HepG2 (cell line): ENCODE measurements around the gene LIPA. TPM values are rescaled to one million over a fixed set of nuclear protein-coding genes. Genes with fewer than 3 reads are reported as not detected.

Experiments
- ATAC-seq: fragments of 200-7000 bp; cut with Tn5 transposase; 3 replicates; pipeline ENCODE4 v1.9.1; 2020; ENCODE audit warnings: mild to moderate bottlenecking, moderate library complexity
- BruUV-seq: library from RNA; stranded (reverse); fragments of 400-500 nt; replicated peaks from 2 replicates; lab custom pipeline; 2021; lab: Mats Ljungman, UMichigan
- CTCF ChIA-PET: fragments of 300-600 bp; formaldehyde crosslinking; extraction: SDS; loops from one replicate; lab custom pipeline; 2021; ENCODE audit warnings: low total read pairs, inconsistent platforms, low intra/inter-chr PET ratio; lab: Yijun Ruan, JAX
- POLR2A ChIA-PET: fragments of 350-600 bp; sonication (Branson Sonifier 250); formaldehyde crosslinking; loops from one replicate; lab custom pipeline; 2020; ENCODE audit warnings: antibody characterized with exemption, inconsistent platforms; lab: Yijun Ruan, JAX
- DNase-seq: peaks from one replicate; pipeline ENCODE4 v3.0.0-alpha.2; 2015; ENCODE audit warnings: low spot score
- FAIRE-seq: peaks from 3 replicates; lab custom pipeline; 2011; peaks lifted over from hg19 to GRCh38; lab: Jason Lieb, UNC
- H2AFZ ChIP-seq: one replicate; pipeline ENCODE4 v1.6.1; 2011; ENCODE audit warnings: low read length, inconsistent platforms
- H3K27ac ChIP-seq: fragments of 300-600 bp; 3 replicates; pipeline ENCODE4 v1.8.0; 2011; ENCODE audit warnings: mixed run types, mild to moderate bottlenecking, mixed read lengths, low read length, inconsistent platforms; ENCODE audit not compliant: insufficient read depth; ENCODE audit errors: extremely low read length
- H3K27me3 ChIP-seq, 2 experiments: fragments of 200-600 bp in 1 of 2; 2 replicates in 1 of 2; 3 replicates in 1 of 2; pipeline versions ENCODE4 v1.6.0 to v1.8.0; 2011; ENCODE audit warnings: low read length in 2 of 2, mild to moderate bottlenecking in 2 of 2, moderate library complexity in 2 of 2, inconsistent platforms in 1 of 2; ENCODE audit not compliant: insufficient read depth in 2 of 2, control insufficient read depth in 1 of 2
- H3K36me3 ChIP-seq, 2 experiments: fragments of 200-600 bp in 1 of 2; replicated peaks in 1 of 2; 2 replicates in 1 of 2; 3 replicates in 1 of 2; pipeline versions ENCODE4 v1.5.1 to v1.8.0; 2011; ENCODE audit warnings: low read length in 2 of 2, inconsistent platforms in 1 of 2; ENCODE audit not compliant: insufficient read depth in 2 of 2, control insufficient read depth in 1 of 2
- H3K4me1 ChIP-seq: 2 replicates; pipeline ENCODE4 v1.5.1; 2012; ENCODE audit warnings: low read length, inconsistent platforms; ENCODE audit not compliant: insufficient read depth
- H3K4me2 ChIP-seq: 2 replicates; pipeline ENCODE4 v1.6.0; 2011; ENCODE audit warnings: low read depth, low read length, inconsistent platforms
- H3K4me3 ChIP-seq, 3 experiments: fragments of 200-600 bp in 1 of 3; sonication (generic), shearing (Covaris generic) in 1 of 3; replicated peaks in 1 of 3; 2 replicates each; pipeline ENCODE4 v1.5.1; 2011 to 2016; ENCODE audit warnings: low read length in 3 of 3, inconsistent platforms in 2 of 3, low read depth in 2 of 3, mild to moderate bottlenecking in 2 of 3, control low read depth in 1 of 3, mixed read lengths in 1 of 3; ENCODE audit not compliant: insufficient read depth in 1 of 3
- H3K79me2 ChIP-seq: one replicate; pipeline ENCODE4 v1.6.1; 2011; ENCODE audit warnings: low read length, inconsistent platforms; ENCODE audit not compliant: insufficient read depth
- H3K9ac ChIP-seq: 2 replicates; pipeline ENCODE4 v1.6.0; 2011; ENCODE audit warnings: mild to moderate bottlenecking, low read depth, low read length, inconsistent platforms; ENCODE audit not compliant: insufficient read depth
- H3K9me3 ChIP-seq: 2 replicates; pipeline ENCODE4 v1.5.1; 2012; ENCODE audit warnings: mild to moderate bottlenecking, low read length
- H4K20me1 ChIP-seq: 2 replicates; pipeline ENCODE4 v1.6.0; 2011; ENCODE audit warnings: inconsistent platforms, mild to moderate bottlenecking, low read length, moderate library complexity; ENCODE audit not compliant: insufficient read depth
- AGO2 ChIP-seq: fragments of 200-400 bp; formaldehyde crosslinking; optimal IDR thresholded peaks from 2 replicates; pipeline ENCODE3; 2017; ENCODE audit warnings: mild to moderate bottlenecking, low read depth, low read length, moderate library complexity
- DNMT3B ChIP-seq: conservative IDR thresholded peaks from 2 replicates; pipeline ENCODE4 v1.6.1; 2016; ENCODE audit warnings: missing biosample characterization, control low read depth
- ESRRA ChIP-seq: sonication (generic); formaldehyde crosslinking; IDR thresholded peaks from 2 replicates; pipeline ENCODE4 v1.5.1; 2020; ENCODE audit warnings: mild to moderate bottlenecking, low read depth, missing genetic modification reagents
- FOXP1 ChIP-seq, 2 experiments: fragments of 450-650 bp in 1 of 2; IDR thresholded peaks; 2 replicates each; pipeline ENCODE4 v1.6.1; 2017 to 2018; ENCODE audit warnings: antibody characterized with exemption in 1 of 2
- KLF6 ChIP-seq: IDR thresholded peaks from 2 replicates; pipeline ENCODE4 v1.8.0; 2016; ENCODE audit warnings: missing biosample characterization, missing genetic modification reagents
- MZF1 ChIP-seq: sonication (generic); formaldehyde crosslinking; IDR thresholded peaks from 2 replicates; pipeline ENCODE4 v1.8.1; 2023; ENCODE audit warnings: mild to moderate bottlenecking, missing genetic modification reagents, borderline replicate concordance
- RBM22 ChIP-seq: fragments of 200-400 bp; formaldehyde crosslinking; optimal IDR thresholded peaks from 2 replicates; pipeline ENCODE3; 2017; ENCODE audit warnings: mild to moderate bottlenecking, low read length, moderate library complexity
- SP5 ChIP-seq: IDR thresholded peaks from 2 replicates; pipeline ENCODE4 v1.6.1; 2016; ENCODE audit warnings: low read depth, borderline replicate concordance
- ZNF232 ChIP-seq: sonication (generic); formaldehyde crosslinking; IDR thresholded peaks from 2 replicates; pipeline ENCODE4 v1.4.0; 2020; ENCODE audit warnings: missing genetic modification reagents, borderline replicate concordance
- ZNF260 ChIP-seq: sonication (generic); formaldehyde crosslinking; IDR thresholded peaks from 2 replicates; pipeline ENCODE4 v1.4.0; 2020; ENCODE audit warnings: missing genetic modification reagents, low read depth, mild to moderate bottlenecking, borderline replicate concordance
- ZNF430 ChIP-seq: sonication (generic); formaldehyde crosslinking; IDR thresholded peaks from 2 replicates; pipeline ENCODE4 v1.9.0; 2021; ENCODE audit warnings: mild to moderate bottlenecking, missing genetic modification reagents
- ZNF569 ChIP-seq: sonication (generic); formaldehyde crosslinking; IDR thresholded peaks from 2 replicates; pipeline ENCODE4 v1.5.0; 2020; ENCODE audit warnings: mild to moderate bottlenecking, missing genetic modification reagents, moderate library complexity, borderline replicate concordance
- ZNF614 ChIP-seq: IDR thresholded peaks from 2 replicates; pipeline ENCODE4 v1.6.1; 2018; ENCODE audit warnings: missing biosample characterization, missing genetic modification reagents, inconsistent platforms, borderline replicate concordance
- ZNF788 ChIP-seq: sonication (generic); formaldehyde crosslinking; IDR thresholded peaks from 2 replicates; pipeline ENCODE4 v1.5.0; 2020; ENCODE audit warnings: mild to moderate bottlenecking, missing genetic modification reagents, borderline replicate concordance
- ZSCAN25 ChIP-seq: sonication (generic); formaldehyde crosslinking; IDR thresholded peaks from 2 replicates; pipeline ENCODE4 v1.8.0; 2022; ENCODE audit warnings: mild to moderate bottlenecking, missing genetic modification reagents
- WGBS: methylation state at CpG from one replicate; pipeline ENCODE4 v1.1.6; 2017; ENCODE audit warnings: low lambda C conversion rate; 5-methylcytosine and 5-hydroxymethylcytosine counted together
- in situ Hi-C: cut with HindIII; loops from 2 replicates; pipeline ENCODE4 v1.10.0; 2017; ENCODE audit warnings: low pct_unique_long_range_greater_than_20kb; ENCODE audit not compliant: extremely low pct_ligation_motif_present
- intact Hi-C: fragments of 100-400 bp; cut with micrococcal nuclease; formaldehyde crosslinking; loops from one replicate; pipeline ENCODE4 v1.10.0; 2022; ENCODE audit not compliant: unreplicated experiment
- polyA plus RNA-seq, 8 experiments: library from polyadenylated mRNA; depleted of rRNA in 3 of 8; stranded (reverse) in 7 of 8; unstranded in 1 of 8; fragments of >200 nt; fragmentation: Illumina TruSeq in 4 of 8; extraction: Trizol in 4 of 8; gene quantifications; 2 replicates each; pipeline versions ENCODE4 v1.2.1 to v1.2.3, GENCODE V29; 2011 to 2016; ENCODE audit warnings: low read depth in 4 of 8, missing spikeins in 1 of 8, mixed read lengths in 1 of 8; ENCODE audit not compliant: insufficient read depth in 1 of 8
- total RNA-seq, 5 experiments: library from RNA; depleted of rRNA; stranded (reverse); fragments of >200 nt; fragmentation: Illumina TruSeq; extraction: Trizol; gene quantifications; 2 replicates each; pipeline ENCODE4 v1.2.3, GENCODE V29; 2016; ENCODE audit warnings: low read depth in 1 of 5
- TF ChIP-seq, protein P1 (sequence below): sonication (generic); formaldehyde crosslinking; IDR thresholded peaks from 2 replicates; pipeline ENCODE4 v1.4.0; 2020; ENCODE audit warnings: missing genetic modification reagents, borderline replicate concordance
- TF ChIP-seq, protein P2 (sequence below): sonication (generic); formaldehyde crosslinking; conservative IDR thresholded peaks from 2 replicates; pipeline ENCODE4 v1.8.0; 2022; ENCODE audit warnings: mild to moderate bottlenecking, moderate library complexity, missing genetic modification reagents
- TF ChIP-seq, protein P3 (sequence below): sonication (generic); formaldehyde crosslinking; IDR thresholded peaks from 2 replicates; pipeline ENCODE4 v1.4.0; 2020; ENCODE audit warnings: mild to moderate bottlenecking, missing genetic modification reagents
- TF ChIP-seq, protein P4 (sequence below): sonication (generic); formaldehyde crosslinking; IDR thresholded peaks from 2 replicates; pipeline ENCODE4 v1.5.0; 2020; ENCODE audit warnings: missing genetic modification reagents, mild to moderate bottlenecking, borderline replicate concordance

The LIPA gene
- total and polyA plus RNA-seq, 2 of the 13 experiments (the other 11 are each of a cell fraction or from before 2014, with no cell fraction given): 57.1 to 79.5 TPM

DNA sequence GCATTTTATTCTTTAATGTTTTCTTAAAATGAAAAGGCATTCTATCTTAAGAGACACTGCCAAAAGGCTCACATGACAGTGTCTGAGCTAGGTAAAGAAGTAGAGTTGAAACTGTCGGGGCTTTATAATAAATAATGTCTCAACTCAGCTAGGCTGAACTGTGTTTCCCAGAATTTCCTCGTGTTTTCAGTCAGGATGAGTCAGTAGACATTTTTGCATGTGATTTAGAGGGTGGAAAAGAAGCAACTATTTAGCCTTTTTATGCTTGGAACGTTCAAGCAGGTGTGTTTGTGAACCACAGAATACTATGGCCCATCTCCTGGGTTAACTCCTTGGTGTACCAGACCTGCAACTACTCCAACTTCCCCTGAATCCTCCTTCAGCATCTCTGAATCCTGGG is 23.4 kb upstream of the LIPA start:
- Histone ChIP-seq H2AFZ (no peak overlapping the region), H3K9me3 (no peaks in the 10 kb centered on the region), H3K36me3 (no peaks in the 10 kb centered on the region), H3K4me2 (no peak overlapping the region), H3K9ac (no peak overlapping the region), H3K4me3 (no peak overlapping the region), H3K27ac (no peak overlapping the region), H3K4me1 (peaks cover 32% of the 10 kb centered on the region), H4K20me1 (no peaks in the 10 kb centered on the region), H3K79me2 (no peaks in the 10 kb centered on the region), H3K27me3 (no peaks in the 10 kb centered on the region; a peak in 1 of 5 replicates)
- TF ChIP-seq, protein P1, sequence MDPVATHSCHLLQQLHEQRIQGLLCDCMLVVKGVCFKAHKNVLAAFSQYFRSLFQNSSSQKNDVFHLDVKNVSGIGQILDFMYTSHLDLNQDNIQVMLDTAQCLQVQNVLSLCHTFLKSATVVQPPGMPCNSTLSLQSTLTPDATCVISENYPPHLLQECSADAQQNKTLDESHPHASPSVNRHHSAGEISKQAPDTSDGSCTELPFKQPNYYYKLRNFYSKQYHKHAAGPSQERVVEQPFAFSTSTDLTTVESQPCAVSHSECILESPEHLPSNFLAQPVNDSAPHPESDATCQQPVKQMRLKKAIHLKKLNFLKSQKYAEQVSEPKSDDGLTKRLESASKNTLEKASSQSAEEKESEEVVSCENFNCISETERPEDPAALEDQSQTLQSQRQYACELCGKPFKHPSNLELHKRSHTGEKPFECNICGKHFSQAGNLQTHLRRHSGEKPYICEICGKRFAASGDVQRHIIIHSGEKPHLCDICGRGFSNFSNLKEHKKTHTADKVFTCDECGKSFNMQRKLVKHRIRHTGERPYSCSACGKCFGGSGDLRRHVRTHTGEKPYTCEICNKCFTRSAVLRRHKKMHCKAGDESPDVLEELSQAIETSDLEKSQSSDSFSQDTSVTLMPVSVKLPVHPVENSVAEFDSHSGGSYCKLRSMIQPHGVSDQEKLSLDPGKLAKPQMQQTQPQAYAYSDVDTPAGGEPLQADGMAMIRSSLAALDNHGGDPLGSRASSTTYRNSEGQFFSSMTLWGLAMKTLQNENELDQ: no peak
- no peak for TF ChIP-seq SP5 (CRISPR knock-in tag)
- no peak for TF ChIP-seq RBM22
- no peak for TF ChIP-seq ZNF430
- TF ChIP-seq, protein P2, sequence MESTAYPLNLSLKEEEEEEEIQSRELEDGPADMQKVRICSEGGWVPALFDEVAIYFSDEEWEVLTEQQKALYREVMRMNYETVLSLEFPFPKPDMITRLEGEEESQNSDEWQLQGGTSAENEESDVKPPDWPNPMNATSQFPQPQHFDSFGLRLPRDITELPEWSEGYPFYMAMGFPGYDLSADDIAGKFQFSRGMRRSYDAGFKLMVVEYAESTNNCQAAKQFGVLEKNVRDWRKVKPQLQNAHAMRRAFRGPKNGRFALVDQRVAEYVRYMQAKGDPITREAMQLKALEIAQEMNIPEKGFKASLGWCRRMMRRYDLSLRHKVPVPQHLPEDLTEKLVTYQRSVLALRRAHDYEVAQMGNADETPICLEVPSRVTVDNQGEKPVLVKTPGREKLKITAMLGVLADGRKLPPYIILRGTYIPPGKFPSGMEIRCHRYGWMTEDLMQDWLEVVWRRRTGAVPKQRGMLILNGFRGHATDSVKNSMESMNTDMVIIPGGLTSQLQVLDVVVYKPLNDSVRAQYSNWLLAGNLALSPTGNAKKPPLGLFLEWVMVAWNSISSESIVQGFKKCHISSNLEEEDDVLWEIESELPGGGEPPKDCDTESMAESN (CRISPR knock-in tag): no peak
- no peak for TF ChIP-seq KLF6 (CRISPR knock-in tag)
- no peak for TF ChIP-seq ZNF232
- TF ChIP-seq ESRRA (CRISPR knock-in tag): no peak
- no peak for TF ChIP-seq AGO2
- TF ChIP-seq ZSCAN25 (CRISPR knock-in tag): no peak
- TF ChIP-seq FOXP1 (IDR thresholded peaks at IDR 0.05): no peak
- no peak for TF ChIP-seq FOXP1 (CRISPR knock-in tag; IDR thresholded peaks at IDR 0.05)
- TF ChIP-seq, protein P3, sequence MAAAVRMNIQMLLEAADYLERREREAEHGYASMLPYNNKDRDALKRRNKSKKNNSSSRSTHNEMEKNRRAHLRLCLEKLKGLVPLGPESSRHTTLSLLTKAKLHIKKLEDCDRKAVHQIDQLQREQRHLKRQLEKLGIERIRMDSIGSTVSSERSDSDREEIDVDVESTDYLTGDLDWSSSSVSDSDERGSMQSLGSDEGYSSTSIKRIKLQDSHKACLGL: no peak
- TF ChIP-seq, protein P4, sequence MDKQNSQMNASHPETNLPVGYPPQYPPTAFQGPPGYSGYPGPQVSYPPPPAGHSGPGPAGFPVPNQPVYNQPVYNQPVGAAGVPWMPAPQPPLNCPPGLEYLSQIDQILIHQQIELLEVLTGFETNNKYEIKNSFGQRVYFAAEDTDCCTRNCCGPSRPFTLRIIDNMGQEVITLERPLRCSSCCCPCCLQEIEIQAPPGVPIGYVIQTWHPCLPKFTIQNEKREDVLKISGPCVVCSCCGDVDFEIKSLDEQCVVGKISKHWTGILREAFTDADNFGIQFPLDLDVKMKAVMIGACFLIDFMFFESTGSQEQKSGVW (CRISPR knock-in tag): no peak
- TF ChIP-seq MZF1: no peak
- TF ChIP-seq ZNF614 (CRISPR knock-in tag): no peak
- TF ChIP-seq ZNF569: no peak
- no peak for TF ChIP-seq ZNF788 (CRISPR knock-in tag)
- TF ChIP-seq ZNF260 (CRISPR knock-in tag): no peak
- no peak for TF ChIP-seq DNMT3B (CRISPR knock-in tag)
- POLR2A ChIA-PET: no interaction called here
- CTCF ChIA-PET: no interaction called here
- DNase-seq (no peak), FAIRE-seq (no peak), ATAC-seq (no peak)
- in situ Hi-C loops: no loop called here
- no TSS peak for BruUV-seq
- 14% methylated on average over 3 of the region's 3 CpGs for WGBS
- intact Hi-C loops: no loop called here
